K562 (cell line): ENCODE results near the gene PLEKHN1. TPM values are rescaled to one million over a fixed set of nuclear protein-coding genes. Genes with fewer than 3 reads are reported as not detected.

Source experiments
- EZH2 ChIP-seq: IDR thresholded peaks from 2 replicates; pipeline ENCODE4 v1.6.1; 2012; ENCODE audit warnings: low read depth, mild to moderate bottlenecking, inconsistent platforms, low read length, borderline replicate concordance
- FIP1L1 ChIP-seq: fragments of 200-400 bp; formaldehyde crosslinking; IDR thresholded peaks from 2 replicates; pipeline ENCODE4 v1.6.1; 2018; ENCODE audit warnings: mild to moderate bottlenecking, low read depth, low read length; ENCODE audit not compliant: poor library complexity, severe bottlenecking
- FOXP4 ChIP-seq: sonication (generic); formaldehyde crosslinking; IDR thresholded peaks from 2 replicates; pipeline ENCODE4 v1.8.0; 2022; ENCODE audit warnings: mild to moderate bottlenecking, missing genetic modification reagents, borderline replicate concordance
- HNRNPK ChIP-seq: fragments of 200-400 bp; formaldehyde crosslinking; IDR thresholded peaks from one replicate; pipeline ENCODE4 v1.6.1; 2018; ENCODE audit warnings: mild to moderate bottlenecking, low read depth, low read length; ENCODE audit not compliant: poor library complexity, severe bottlenecking
- KDM2B ChIP-seq: fragments of 250-450 bp; sonication (Bioruptor Pico); IDR thresholded peaks from 2 replicates; pipeline ENCODE4 v1.8.0; 2021; ENCODE audit warnings: mild to moderate bottlenecking, moderate library complexity
- KDM5B ChIP-seq: fragments of 200-600 bp; sonication (generic); IDR thresholded peaks from 2 replicates; pipeline ENCODE4 v1.6.1; 2012; ENCODE audit warnings: low read depth, mild to moderate bottlenecking, moderate library complexity, low read length, control low read depth, inconsistent platforms; ENCODE audit not compliant: insufficient replicate concordance
- L3MBTL2 ChIP-seq: fragments of 450-650 bp; IDR thresholded peaks from 2 replicates; pipeline ENCODE4 v1.6.1; 2016; ENCODE audit warnings: mild to moderate bottlenecking, moderate library complexity
- MAX ChIP-seq: sonication (generic); formaldehyde crosslinking; IDR thresholded peaks from 2 replicates; pipeline ENCODE4 v1.9.0; 2022; ENCODE audit warnings: mild to moderate bottlenecking, missing genetic modification reagents
- PCBP1 ChIP-seq: fragments of 200-400 bp; formaldehyde crosslinking; IDR thresholded peaks from 2 replicates; pipeline ENCODE4 v1.6.1; 2018; ENCODE audit warnings: mild to moderate bottlenecking, low read depth, low read length; ENCODE audit not compliant: poor library complexity, severe bottlenecking
- PRPF4 ChIP-seq: fragments of 200-400 bp; formaldehyde crosslinking; IDR thresholded peaks from one replicate; pipeline ENCODE4 v1.6.1; 2017; ENCODE audit warnings: low read length, low read depth, mild to moderate bottlenecking; ENCODE audit not compliant: insufficient read depth, poor library complexity, severe bottlenecking
- TEAD1 ChIP-seq, 2 experiments: fragments of 450-650 bp in 1 of 2; sonication (generic) in 1 of 2; formaldehyde crosslinking; IDR thresholded peaks; 2 replicates each; pipeline versions ENCODE4 v1.4.0 to v1.8.0; 2020 to 2022; ENCODE audit warnings: mild to moderate bottlenecking in 2 of 2, missing genetic modification reagents in 1 of 2
- ZBTB7A ChIP-seq: IDR thresholded peaks from 2 replicates; pipeline ENCODE4 v1.6.1; 2011; ENCODE audit warnings: low read depth, mild to moderate bottlenecking, low read length, moderate library complexity, borderline replicate concordance; ENCODE audit not compliant: control insufficient read depth
- polyA plus RNA-seq, 8 experiments: library from polyadenylated mRNA; depleted of rRNA in 4 of 8; stranded (reverse) in 5 of 8; unstranded in 3 of 8; fragments of >200 nt; fragmentation: Nextera tagmentation in 2 of 8; fragmentation: Illumina TruSeq in 1 of 8; extraction: Ambion mirVana in 2 of 8; extraction: Trizol in 1 of 8; gene quantifications; 2 replicates each; pipeline versions ENCODE4 v1.2.1 to v1.2.3, GENCODE V29; 2011 to 2014; ENCODE audit warnings: inconsistent platforms in 1 of 8, missing spikeins in 1 of 8
- total RNA-seq, 7 experiments: library from RNA; depleted of rRNA in 6 of 7; stranded (reverse); fragments of >200 nt in 6 of 7; fragmentation: Illumina TruSeq in 2 of 7; extraction: Trizol in 2 of 7; gene quantifications; 2 replicates each; pipeline versions ENCODE4 v1.2.1 to v1.2.3, GENCODE V29; 2011 to 2021; ENCODE audit warnings: low replicate concordance in 1 of 7
- TF ChIP-seq, protein P1 (sequence below): IDR thresholded peaks from 2 replicates; pipeline ENCODE4 v1.6.1; 2016; ENCODE audit warnings: missing genetic modification characterization, missing compliant biosample characterization
- TF ChIP-seq, protein P2 (sequence below), 3 experiments: IDR thresholded peaks in 2 of 3; conservative IDR thresholded peaks in 1 of 3; 2 replicates each; pipeline ENCODE4 v1.5.1; 2011 to 2012; ENCODE audit warnings: low read length in 3 of 3, mild to moderate bottlenecking in 3 of 3, control low read depth in 2 of 3, improper control_type of control experiment in 1 of 3, inconsistent platforms in 1 of 3, low read depth in 1 of 3, mixed read lengths in 1 of 3, moderate library complexity in 1 of 3; ENCODE audit not compliant: insufficient read depth in 2 of 3
- TF ChIP-seq, protein P3 (sequence below): sonication (generic); formaldehyde crosslinking; IDR thresholded peaks from 2 replicates; pipeline ENCODE4 v1.8.0; 2022; ENCODE audit warnings: missing genetic modification reagents, mild to moderate bottlenecking, moderate library complexity, borderline replicate concordance

Gene PLEKHN1
- total and polyA plus RNA-seq, 9 of the 15 experiments (the other 6 are each of a cell fraction or from before 2014, with no cell fraction given): 0.07 to 1.5 (median 0.13) TPM; not detected in 2

- TF ChIP-seq TEAD1 (CRISPR knock-in tag; IDR thresholded peaks at IDR 0.05) (0 out of 4 replicates have a peak, but pooled peaks of 1 of the 2 experiments have one; percentile 35), HNRNPK (peak; percentile 20), KDM5B (peak; percentile 30), FOXP4 (0 out of 2 replicates have a peak, but pooled peaks have one; percentile 24), EZH2 (peak; percentile 91; the same call in 1 of the 2 replicates), ZBTB7A (peak; percentile 53; the same call in 1 of the 2 replicates), MAX (CRISPR knock-in tag) (peak; percentile 15; the same call in 1 of the 2 replicates), L3MBTL2 (0 out of 2 replicates have a peak, but pooled peaks have one; percentile 13), PRPF4 (no peak), KDM2B (peak; percentile 76; the same call in 1 of the 2 replicates), FIP1L1 (peak; percentile 21), PCBP1 (peak; percentile 4)
- TF ChIP-seq, protein P1, sequence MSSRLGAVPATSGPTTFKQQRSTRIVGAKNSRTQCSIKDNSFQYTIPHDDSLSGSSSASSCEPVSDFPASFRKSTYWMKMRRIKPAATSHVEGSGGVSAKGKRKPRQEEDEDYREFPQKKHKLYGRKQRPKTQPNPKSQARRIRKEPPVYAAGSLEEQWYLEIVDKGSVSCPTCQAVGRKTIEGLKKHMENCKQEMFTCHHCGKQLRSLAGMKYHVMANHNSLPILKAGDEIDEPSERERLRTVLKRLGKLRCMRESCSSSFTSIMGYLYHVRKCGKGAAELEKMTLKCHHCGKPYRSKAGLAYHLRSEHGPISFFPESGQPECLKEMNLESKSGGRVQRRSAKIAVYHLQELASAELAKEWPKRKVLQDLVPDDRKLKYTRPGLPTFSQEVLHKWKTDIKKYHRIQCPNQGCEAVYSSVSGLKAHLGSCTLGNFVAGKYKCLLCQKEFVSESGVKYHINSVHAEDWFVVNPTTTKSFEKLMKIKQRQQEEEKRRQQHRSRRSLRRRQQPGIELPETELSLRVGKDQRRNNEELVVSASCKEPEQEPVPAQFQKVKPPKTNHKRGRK (tag): no peak
- TF ChIP-seq, protein P2, sequence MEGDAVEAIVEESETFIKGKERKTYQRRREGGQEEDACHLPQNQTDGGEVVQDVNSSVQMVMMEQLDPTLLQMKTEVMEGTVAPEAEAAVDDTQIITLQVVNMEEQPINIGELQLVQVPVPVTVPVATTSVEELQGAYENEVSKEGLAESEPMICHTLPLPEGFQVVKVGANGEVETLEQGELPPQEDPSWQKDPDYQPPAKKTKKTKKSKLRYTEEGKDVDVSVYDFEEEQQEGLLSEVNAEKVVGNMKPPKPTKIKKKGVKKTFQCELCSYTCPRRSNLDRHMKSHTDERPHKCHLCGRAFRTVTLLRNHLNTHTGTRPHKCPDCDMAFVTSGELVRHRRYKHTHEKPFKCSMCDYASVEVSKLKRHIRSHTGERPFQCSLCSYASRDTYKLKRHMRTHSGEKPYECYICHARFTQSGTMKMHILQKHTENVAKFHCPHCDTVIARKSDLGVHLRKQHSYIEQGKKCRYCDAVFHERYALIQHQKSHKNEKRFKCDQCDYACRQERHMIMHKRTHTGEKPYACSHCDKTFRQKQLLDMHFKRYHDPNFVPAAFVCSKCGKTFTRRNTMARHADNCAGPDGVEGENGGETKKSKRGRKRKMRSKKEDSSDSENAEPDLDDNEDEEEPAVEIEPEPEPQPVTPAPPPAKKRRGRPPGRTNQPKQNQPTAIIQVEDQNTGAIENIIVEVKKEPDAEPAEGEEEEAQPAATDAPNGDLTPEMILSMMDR (IDR thresholded peaks at IDR 0.05 in 2 of 3, conservative IDR thresholded peaks at IDR 0.05 in 1 of 3; ENCODE audit: insufficient read depth in 2 of 3, low read depth in 1 of 3, low read length in 3 of 3): 0 out of 6 replicates have a peak, but pooled peaks of 1 of the 3 experiments have one; percentile 1
- TF ChIP-seq, protein P3, sequence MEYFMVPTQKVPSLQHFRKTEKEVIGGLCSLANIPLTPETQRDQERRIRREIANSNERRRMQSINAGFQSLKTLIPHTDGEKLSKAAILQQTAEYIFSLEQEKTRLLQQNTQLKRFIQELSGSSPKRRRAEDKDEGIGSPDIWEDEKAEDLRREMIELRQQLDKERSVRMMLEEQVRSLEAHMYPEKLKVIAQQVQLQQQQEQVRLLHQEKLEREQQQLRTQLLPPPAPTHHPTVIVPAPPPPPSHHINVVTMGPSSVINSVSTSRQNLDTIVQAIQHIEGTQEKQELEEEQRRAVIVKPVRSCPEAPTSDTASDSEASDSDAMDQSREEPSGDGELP: 0 out of 2 replicates have a peak, but pooled peaks have one; percentile 36
Measured at GRCh38 chr1:925561-926421, 40.5 kb upstream of the PLEKHN1 start (continued).
